Fibroblast of villous mesenchyme (primary cell): ENCODE measurements around the gene METAP2. TPM values are rescaled to one million over a fixed set of nuclear protein-coding genes. Genes with fewer than 3 reads are reported as not detected.

Experiments
- DNase-seq: peaks from one replicate; pipeline ENCODE4 v3.0.0-alpha.2; 2010; ENCODE audit warnings: low read depth
- H3K4me3 ChIP-seq: 2 replicates; pipeline ENCODE4 v1.5.1; 2011; ENCODE audit warnings: low read depth, mild to moderate bottlenecking, low read length
- total RNA-seq: library from RNA; depleted of rRNA; stranded (reverse); fragments of >200 nt; gene quantifications from 2 replicates; pipeline ENCODE4 v1.2.3, GENCODE V29; 2012
- TF ChIP-seq, protein P1 (sequence below): IDR thresholded peaks from 2 replicates; pipeline ENCODE4 v1.5.1; 2012; ENCODE audit warnings: low read depth, mild to moderate bottlenecking, low read length; ENCODE audit not compliant: insufficient read depth

Gene METAP2
- total RNA-seq, 1 donor, result 66.5 TPM

DNA sequence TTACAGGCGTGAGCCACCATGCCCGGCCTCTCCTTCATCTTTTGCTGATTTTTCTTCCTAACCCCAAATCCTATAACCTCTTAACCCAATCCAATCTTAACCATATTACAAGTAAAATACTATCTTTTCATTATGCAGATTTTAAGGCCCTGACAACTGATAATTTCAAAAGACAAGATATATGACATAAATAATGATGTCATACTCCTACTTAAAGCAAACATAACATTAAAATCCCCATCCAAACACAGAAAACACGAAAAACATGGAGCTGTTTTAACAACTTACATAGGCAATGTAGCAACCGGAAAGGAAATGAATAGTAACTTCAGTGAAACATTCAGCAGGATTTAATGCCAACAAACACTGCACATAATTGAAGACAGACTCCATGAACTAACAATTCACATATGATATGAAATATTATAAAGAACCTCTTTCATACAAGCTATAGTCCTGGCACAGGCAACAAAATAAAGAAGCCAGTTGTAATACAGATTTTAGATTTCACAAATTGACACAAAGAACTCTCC lies 55.8 kb downstream of the METAP2 start:
- TF ChIP-seq, protein P1, sequence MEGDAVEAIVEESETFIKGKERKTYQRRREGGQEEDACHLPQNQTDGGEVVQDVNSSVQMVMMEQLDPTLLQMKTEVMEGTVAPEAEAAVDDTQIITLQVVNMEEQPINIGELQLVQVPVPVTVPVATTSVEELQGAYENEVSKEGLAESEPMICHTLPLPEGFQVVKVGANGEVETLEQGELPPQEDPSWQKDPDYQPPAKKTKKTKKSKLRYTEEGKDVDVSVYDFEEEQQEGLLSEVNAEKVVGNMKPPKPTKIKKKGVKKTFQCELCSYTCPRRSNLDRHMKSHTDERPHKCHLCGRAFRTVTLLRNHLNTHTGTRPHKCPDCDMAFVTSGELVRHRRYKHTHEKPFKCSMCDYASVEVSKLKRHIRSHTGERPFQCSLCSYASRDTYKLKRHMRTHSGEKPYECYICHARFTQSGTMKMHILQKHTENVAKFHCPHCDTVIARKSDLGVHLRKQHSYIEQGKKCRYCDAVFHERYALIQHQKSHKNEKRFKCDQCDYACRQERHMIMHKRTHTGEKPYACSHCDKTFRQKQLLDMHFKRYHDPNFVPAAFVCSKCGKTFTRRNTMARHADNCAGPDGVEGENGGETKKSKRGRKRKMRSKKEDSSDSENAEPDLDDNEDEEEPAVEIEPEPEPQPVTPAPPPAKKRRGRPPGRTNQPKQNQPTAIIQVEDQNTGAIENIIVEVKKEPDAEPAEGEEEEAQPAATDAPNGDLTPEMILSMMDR, result no peak
- H3K4me3 ChIP-seq, result no peak overlapping the region
- no peak for DNase-seq

DNA sequence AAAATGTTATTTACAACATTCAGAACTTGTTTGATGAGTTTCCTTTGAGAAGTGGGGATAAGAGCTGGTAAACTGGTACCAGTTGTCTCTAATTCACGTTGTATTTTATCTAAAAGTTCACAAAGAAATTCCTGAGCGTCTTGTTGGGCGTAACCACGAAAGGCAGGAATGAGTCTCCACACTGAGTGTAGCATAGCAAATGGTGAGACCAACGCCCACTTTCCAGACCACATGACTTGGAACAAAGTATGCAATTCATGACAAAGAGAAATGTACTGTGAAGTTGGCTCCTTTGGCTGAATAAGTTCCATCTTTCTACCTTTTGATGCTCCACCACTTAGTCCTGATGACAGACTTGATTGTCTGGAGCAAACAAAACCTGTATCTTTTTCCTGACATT lies 58.9 kb downstream of the METAP2 start:
- no peak for DNase-seq
- no peak overlapping the region for H3K4me3 ChIP-seq
- TF ChIP-seq, protein P1, result no peak

DNA sequence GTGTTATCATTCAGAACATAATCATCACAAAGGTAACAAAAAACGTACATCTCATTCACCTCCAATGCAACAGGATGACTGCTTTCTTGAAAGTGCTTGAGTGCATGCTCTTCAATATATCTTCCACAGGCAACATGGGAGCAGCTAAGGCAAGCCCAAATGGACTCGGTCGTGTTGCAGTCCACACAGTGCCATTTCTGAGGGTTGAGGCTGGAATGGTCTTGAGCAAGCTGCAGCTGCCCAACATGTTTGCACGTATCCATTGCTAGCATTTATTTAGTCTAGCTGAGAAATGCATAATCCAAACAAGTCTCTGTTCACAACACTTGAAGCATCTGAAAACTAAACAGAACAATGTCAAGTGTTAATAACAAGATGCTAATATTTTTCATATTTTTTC lies 60.0 kb downstream of the METAP2 start:
- H3K4me3 ChIP-seq, result no peak overlapping the region
- no peak for DNase-seq
- TF ChIP-seq, protein P1, result no peak

DNA sequence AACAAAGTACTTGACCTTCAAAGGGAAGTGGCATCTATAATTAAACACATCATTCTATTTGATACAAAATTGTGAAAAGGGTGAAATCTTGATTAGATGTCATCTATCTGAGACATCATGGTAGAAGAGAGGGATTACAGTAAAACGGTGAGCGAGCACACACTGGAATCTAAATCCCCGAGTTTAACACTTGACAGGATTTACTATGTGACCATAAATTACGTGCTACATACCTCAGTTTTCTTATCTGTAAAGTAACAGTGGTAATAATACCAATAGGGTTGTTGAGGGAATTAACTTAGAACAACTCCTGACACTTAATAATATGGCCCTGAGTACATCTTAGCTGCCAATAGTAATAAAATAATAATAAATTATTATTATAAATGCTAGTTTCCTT lies 64.1 kb downstream of the METAP2 start:
- H3K4me3 ChIP-seq, result no peak overlapping the region
- no peak for DNase-seq
- TF ChIP-seq, protein P1, result no peak

DNA sequence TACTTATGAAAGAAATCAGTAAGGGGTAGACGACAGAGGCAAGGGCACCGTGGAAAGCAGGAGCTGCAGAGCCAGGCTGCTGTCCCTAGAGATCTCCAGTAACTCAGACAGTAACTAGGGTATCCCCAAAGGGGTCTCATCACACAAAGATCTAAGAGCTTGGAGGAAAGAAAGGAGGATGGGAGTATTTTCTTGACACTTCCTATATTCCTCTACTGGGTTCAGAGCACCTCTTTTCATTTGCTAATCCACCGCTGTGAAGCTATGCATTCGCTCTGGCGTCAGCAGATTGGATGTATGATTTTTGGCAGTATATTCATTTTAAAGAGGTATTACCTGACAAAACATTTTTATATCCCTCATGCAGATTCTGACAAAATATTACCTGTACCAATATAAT lies 64.7 kb downstream of the METAP2 start:
- TF ChIP-seq, protein P1, result no peak
- H3K4me3 ChIP-seq, result no peak overlapping the region
- no peak for DNase-seq

DNA sequence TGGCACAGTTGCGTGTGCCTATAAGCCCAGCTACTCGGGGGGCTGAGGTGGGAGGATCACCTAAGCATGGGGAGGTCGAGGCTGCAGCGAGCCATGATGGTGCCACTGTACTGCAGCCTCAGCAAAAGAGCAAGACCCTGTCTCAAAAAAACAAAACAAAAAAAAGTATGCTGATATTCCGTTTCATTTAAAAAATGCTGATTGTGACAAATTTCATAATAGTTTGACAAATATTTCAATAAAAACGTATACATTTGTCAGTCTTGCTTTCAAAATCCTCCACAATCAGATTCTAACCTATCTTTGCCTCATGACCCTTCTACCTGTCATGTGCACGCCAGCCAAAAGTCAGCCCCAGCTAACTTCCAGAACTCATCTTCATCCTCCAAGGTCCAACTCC lies 67.5 kb downstream of the METAP2 start:
- DNase-seq, result no peak
- TF ChIP-seq, protein P1, result no peak
- no peak overlapping the region for H3K4me3 ChIP-seq

DNA sequence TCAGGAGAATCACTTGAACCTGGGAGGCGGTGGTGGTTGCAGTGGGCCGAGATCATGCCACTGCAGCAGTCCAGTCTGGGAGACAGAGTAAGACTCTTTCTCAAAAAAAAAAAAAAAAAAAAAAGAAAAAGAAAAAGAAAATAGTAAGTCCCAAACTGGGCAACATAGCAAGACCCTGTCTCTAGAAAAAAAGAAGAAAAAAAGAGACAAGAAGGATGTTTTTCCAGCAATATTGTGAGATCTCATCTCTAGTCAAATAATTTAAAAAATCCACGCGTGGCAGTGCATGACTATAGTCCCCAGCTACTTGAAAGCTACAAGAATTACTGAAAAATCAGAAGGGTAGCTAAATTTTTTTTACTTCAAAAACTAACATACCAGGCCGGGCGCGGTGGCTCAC lies 69.4 kb downstream of the METAP2 start:
- no peak for DNase-seq
- no peak overlapping the region for H3K4me3 ChIP-seq
- TF ChIP-seq, protein P1, result no peak
